GM23338 (cell line): Measurements from ENCODE around the gene BAHCC1. TPM values are rescaled to one million over a fixed set of nuclear protein-coding genes. Genes with fewer than 3 reads are reported as not detected.

Experiments
- ATAC-seq: fragments of 200-7000 bp; cut with Tn5 transposase; 3 replicates; pipeline ENCODE4 v1.9.1; 2020
- DNase-seq: peaks from one replicate; pipeline ENCODE4 v3.0.0-alpha.2; 2015; ENCODE audit warnings: low spot score
- H2AFZ ChIP-seq: fragments of 200-600 bp; sonication (generic); 2 replicates; pipeline ENCODE4 v1.8.0; 2016; ENCODE audit warnings: antibody characterized with exemption, mild to moderate bottlenecking, moderate library complexity
- H3F3A ChIP-seq: fragments of 200-600 bp; sonication (generic); replicated peaks from 2 replicates; pipeline ENCODE4 v1.8.0; 2017; ENCODE audit warnings: antibody characterized with exemption, mixed run types, low read depth
- H3K27ac ChIP-seq: fragments of 200-600 bp; sonication (generic); 2 replicates; pipeline ENCODE4 v1.6.1; 2016; ENCODE audit warnings: low read depth
- H3K27me3 ChIP-seq: fragments of 200-600 bp; sonication (generic); 2 replicates; pipeline ENCODE4 v1.8.0; 2016; ENCODE audit warnings: mild to moderate bottlenecking, mixed run types, moderate library complexity; ENCODE audit not compliant: insufficient read depth
- H3K36me3 ChIP-seq: fragments of 200-600 bp; sonication (generic); 2 replicates; pipeline ENCODE4 v1.8.0; 2016; ENCODE audit warnings: mild to moderate bottlenecking; ENCODE audit not compliant: insufficient read depth
- H3K4me1 ChIP-seq: fragments of 200-600 bp; sonication (generic); 2 replicates; pipeline ENCODE4 v1.8.0; 2016; ENCODE audit warnings: mild to moderate bottlenecking, moderate library complexity; ENCODE audit not compliant: insufficient read depth
- H3K4me2 ChIP-seq: fragments of 200-600 bp; sonication (generic); 2 replicates; pipeline ENCODE4 v1.7.1; 2017; ENCODE audit warnings: mixed run types
- H3K4me3 ChIP-seq: fragments of 200-600 bp; sonication (generic); 2 replicates; pipeline ENCODE4 v1.6.1; 2016; ENCODE audit warnings: mixed run types
- H3K79me2 ChIP-seq: fragments of 200-600 bp; sonication (generic); replicated peaks from 2 replicates; pipeline ENCODE4 v1.8.0; 2017; ENCODE audit warnings: mild to moderate bottlenecking; ENCODE audit not compliant: insufficient read depth
- H3K9me2 ChIP-seq: fragments of 200-600 bp; sonication (generic); 2 replicates; pipeline ENCODE4 v1.8.0; 2017; ENCODE audit not compliant: insufficient read depth
- H4K20me1 ChIP-seq: fragments of 200-600 bp; sonication (generic); replicated peaks from 2 replicates; pipeline ENCODE4 v1.8.0; 2017; ENCODE audit warnings: mild to moderate bottlenecking; ENCODE audit not compliant: insufficient read depth
- H3K27ac Mint-ChIP-seq: 2 replicates; pipeline ENCODE4 v1.8.0; 2020; ENCODE audit warnings: inconsistent platforms, mild to moderate bottlenecking, moderate library complexity, mixed read lengths
- H3K27me3 Mint-ChIP-seq: 3 replicates; pipeline ENCODE4 v1.8.0; 2022; ENCODE audit warnings: low read depth, mild to moderate bottlenecking, moderate library complexity, mixed read lengths, inconsistent platforms; ENCODE audit not compliant: insufficient read depth, poor library complexity
- H3K36me3 Mint-ChIP-seq: 3 replicates; pipeline ENCODE4 v1.8.0; 2021; ENCODE audit warnings: low read depth, mild to moderate bottlenecking, inconsistent platforms, moderate library complexity, mixed read lengths
- H3K4me1 Mint-ChIP-seq: 3 replicates; pipeline ENCODE4 v1.8.0; 2020; ENCODE audit warnings: mild to moderate bottlenecking, inconsistent platforms, mixed read lengths
- H3K4me3 Mint-ChIP-seq: 3 replicates; pipeline ENCODE4 v1.8.0; 2021; ENCODE audit warnings: moderate library complexity, mild to moderate bottlenecking, inconsistent platforms, mixed read lengths
- H3K9me3 Mint-ChIP-seq: 3 replicates; pipeline ENCODE4 v1.8.0; 2020; ENCODE audit warnings: moderate library complexity, mild to moderate bottlenecking, inconsistent platforms, mixed read lengths
- CREB1 ChIP-seq: fragments of 250-450 bp; sonication (Bioruptor Pico); IDR thresholded peaks from 2 replicates; pipeline ENCODE4 v1.5.0; 2020; ENCODE audit warnings: low read depth, mild to moderate bottlenecking, moderate library complexity
- CTCF ChIP-seq, 2 experiments: fragments of 200-600 bp in 1 of 2; sonication (generic) in 1 of 2; conservative IDR thresholded peaks; 2 replicates each; pipeline versions ENCODE4 v1.5.1 to v1.6.1; 2016 to 2017; ENCODE audit warnings: antibody characterized with exemption in 2 of 2, low read depth in 2 of 2, mild to moderate bottlenecking in 2 of 2, moderate library complexity in 1 of 2
- EZH2 ChIP-seq: fragments of 200-600 bp; sonication (generic); IDR thresholded peaks from one replicate; pipeline ENCODE4 v1.8.0; 2017; ENCODE audit warnings: antibody characterized with exemption, mild to moderate bottlenecking, low read depth; ENCODE audit not compliant: unreplicated experiment
- EZH2phosphoT487 ChIP-seq: fragments of 200-600 bp; sonication (generic); IDR thresholded peaks from one replicate; pipeline ENCODE4 v1.8.1; 2018; ENCODE audit warnings: antibody characterized with exemption; ENCODE audit not compliant: unreplicated experiment
- JUNB ChIP-seq: IDR thresholded peaks from one replicate; pipeline ENCODE4 v1.6.1; 2016; ENCODE audit warnings: antibody characterized with exemption; ENCODE audit not compliant: unreplicated experiment
- POLR2AphosphoS5 ChIP-seq: IDR thresholded peaks from 2 replicates; pipeline ENCODE4 v1.6.1; 2016; ENCODE audit warnings: antibody characterized with exemption, low read depth
- STAT1 ChIP-seq: IDR thresholded peaks from one replicate; pipeline ENCODE4 v1.6.1; 2016; ENCODE audit warnings: antibody characterized with exemption; ENCODE audit not compliant: unreplicated experiment
- ZNF331 ChIP-seq: fragments of 250-450 bp; sonication (Bioruptor Pico); IDR thresholded peaks from 2 replicates; pipeline ENCODE4 v1.5.0; 2020; ENCODE audit warnings: low read depth, mild to moderate bottlenecking, moderate library complexity
- polyA plus RNA-seq: library from polyadenylated mRNA; unstranded; fragments of >200 nt; fragmentation: Nextera tagmentation; extraction: Ambion mirVana; gene quantifications from 2 replicates; pipeline ENCODE4 v1.2.1, GENCODE V29; 2016
- total RNA-seq: library from RNA; depleted of rRNA; stranded (reverse); fragments of >200 nt; shearing (Covaris generic); gene quantifications from 2 replicates; pipeline ENCODE4 v1.2.3, GENCODE V29; 2014
- TF ChIP-seq, protein P1 (sequence below): IDR thresholded peaks from 2 replicates; pipeline ENCODE4 v1.6.1; 2016; ENCODE audit warnings: antibody characterized with exemption

BAHCC1 gene
- total and polyA plus RNA-seq, 2 experiments from 2014 or later = 0.24 to 1.1 TPM

DNA sequence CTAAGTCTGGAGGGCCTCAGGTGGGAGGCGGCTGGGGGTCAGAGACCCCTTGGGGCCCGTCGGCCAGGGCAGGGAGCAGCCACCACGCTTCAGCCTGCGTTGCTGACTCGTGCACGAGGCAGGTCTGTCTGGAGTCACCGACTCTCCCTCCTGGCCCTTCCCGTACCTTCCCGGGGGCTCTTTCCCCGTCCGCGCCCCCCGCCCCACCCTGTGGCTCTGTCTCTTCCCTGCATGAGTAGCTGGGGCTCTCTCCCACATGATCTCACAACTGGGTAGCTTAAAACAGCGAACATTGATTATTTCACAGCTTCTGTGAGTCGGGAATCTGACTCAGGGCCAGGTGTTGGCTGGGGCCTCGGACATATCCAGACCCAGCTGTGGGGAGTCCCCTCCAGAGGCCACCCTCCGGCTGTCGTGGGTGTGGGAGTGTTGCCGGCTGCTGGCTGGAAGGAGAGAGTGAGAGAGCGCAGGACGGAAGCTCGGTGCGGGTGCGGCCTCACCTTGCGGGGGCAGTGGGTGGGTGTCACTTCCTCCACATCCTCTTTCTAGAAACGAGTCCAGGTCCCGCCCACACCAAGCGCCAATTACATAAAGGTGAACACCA lies 17.3 kb downstream of the BAHCC1 start:
- no peaks in the 10 kb centered on the region for H4K20me1 ChIP-seq
- no peak overlapping the region for H3K4me2 ChIP-seq
- no peaks in the 10 kb centered on the region for H3K79me2 ChIP-seq
- H3K36me3 Mint-ChIP-seq = no peaks in the 10 kb centered on the region
- ATAC-seq = no peak
- no peaks in the 10 kb centered on the region for H3K36me3 ChIP-seq
- H3K4me1 ChIP-seq = no peaks in the 10 kb centered on the region
- H3K4me3 ChIP-seq = no peak overlapping the region
- no peak overlapping the region for H3K27ac ChIP-seq
- no peaks in the 10 kb centered on the region for H3K9me2 ChIP-seq
- DNase-seq = no peak
- H3F3A ChIP-seq = no peaks in the 10 kb centered on the region
- H3K4me3 Mint-ChIP-seq = no peak overlapping the region
- no peaks in the 10 kb centered on the region for H3K27me3 ChIP-seq
- no peak overlapping the region for H2AFZ ChIP-seq
- H3K4me1 Mint-ChIP-seq = no peaks in the 10 kb centered on the region
- H3K27me3 Mint-ChIP-seq = peaks cover 10% of the 10 kb centered on the region
- no peak for TF ChIP-seq JUNB
- TF ChIP-seq CREB1 = no peak
- no peak for TF ChIP-seq EZH2
- no peak overlapping the region for H3K27ac Mint-ChIP-seq
- no peaks in the 10 kb centered on the region for H3K9me3 Mint-ChIP-seq

GRCh38 chr17:81413497-81414135 lies 18.4 kb downstream of the BAHCC1 start:
- Mint-ChIP-seq H3K4me1 (no peaks in the 10 kb centered on the region), H3K4me3 (no peak overlapping the region), H3K27ac (no peak overlapping the region), H3K27me3 (peaks cover 8% of the 10 kb centered on the region), H3K9me3 (no peaks in the 10 kb centered on the region), H3K36me3 (no peaks in the 10 kb centered on the region)
- no peaks in the 10 kb centered on the region for H3K9me2 ChIP-seq
- H3K27ac ChIP-seq = no peak overlapping the region
- H3K79me2 ChIP-seq = no peaks in the 10 kb centered on the region
- H3F3A ChIP-seq = no peaks in the 10 kb centered on the region
- no peaks in the 10 kb centered on the region for H3K27me3 ChIP-seq
- no peak overlapping the region for H3K4me3 ChIP-seq
- H2AFZ ChIP-seq = no peak overlapping the region
- H3K4me1 ChIP-seq = no peaks in the 10 kb centered on the region
- no peaks in the 10 kb centered on the region for H4K20me1 ChIP-seq
- DNase-seq = no peak
- no peak for TF ChIP-seq STAT1
- TF ChIP-seq, protein P1, sequence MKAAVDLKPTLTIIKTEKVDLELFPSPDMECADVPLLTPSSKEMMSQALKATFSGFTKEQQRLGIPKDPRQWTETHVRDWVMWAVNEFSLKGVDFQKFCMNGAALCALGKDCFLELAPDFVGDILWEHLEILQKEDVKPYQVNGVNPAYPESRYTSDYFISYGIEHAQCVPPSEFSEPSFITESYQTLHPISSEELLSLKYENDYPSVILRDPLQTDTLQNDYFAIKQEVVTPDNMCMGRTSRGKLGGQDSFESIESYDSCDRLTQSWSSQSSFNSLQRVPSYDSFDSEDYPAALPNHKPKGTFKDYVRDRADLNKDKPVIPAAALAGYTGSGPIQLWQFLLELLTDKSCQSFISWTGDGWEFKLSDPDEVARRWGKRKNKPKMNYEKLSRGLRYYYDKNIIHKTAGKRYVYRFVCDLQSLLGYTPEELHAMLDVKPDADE = no peak
- TF ChIP-seq ZNF331 (CRISPR knock-in tag) = no peak
- TF ChIP-seq JUNB = no peak
- no peak for TF ChIP-seq POLR2AphosphoS5
- TF ChIP-seq EZH2phosphoT487 = no peak
- no peak for TF ChIP-seq CTCF (conservative IDR thresholded peaks at IDR 0.05; ENCODE audit: low read depth in 2 of 2)
- ATAC-seq = no peak
- H3K36me3 ChIP-seq = no peaks in the 10 kb centered on the region
- no peak overlapping the region for H3K4me2 ChIP-seq
